Measurements from ENCODE around the gene RCAN1.

DNA sequence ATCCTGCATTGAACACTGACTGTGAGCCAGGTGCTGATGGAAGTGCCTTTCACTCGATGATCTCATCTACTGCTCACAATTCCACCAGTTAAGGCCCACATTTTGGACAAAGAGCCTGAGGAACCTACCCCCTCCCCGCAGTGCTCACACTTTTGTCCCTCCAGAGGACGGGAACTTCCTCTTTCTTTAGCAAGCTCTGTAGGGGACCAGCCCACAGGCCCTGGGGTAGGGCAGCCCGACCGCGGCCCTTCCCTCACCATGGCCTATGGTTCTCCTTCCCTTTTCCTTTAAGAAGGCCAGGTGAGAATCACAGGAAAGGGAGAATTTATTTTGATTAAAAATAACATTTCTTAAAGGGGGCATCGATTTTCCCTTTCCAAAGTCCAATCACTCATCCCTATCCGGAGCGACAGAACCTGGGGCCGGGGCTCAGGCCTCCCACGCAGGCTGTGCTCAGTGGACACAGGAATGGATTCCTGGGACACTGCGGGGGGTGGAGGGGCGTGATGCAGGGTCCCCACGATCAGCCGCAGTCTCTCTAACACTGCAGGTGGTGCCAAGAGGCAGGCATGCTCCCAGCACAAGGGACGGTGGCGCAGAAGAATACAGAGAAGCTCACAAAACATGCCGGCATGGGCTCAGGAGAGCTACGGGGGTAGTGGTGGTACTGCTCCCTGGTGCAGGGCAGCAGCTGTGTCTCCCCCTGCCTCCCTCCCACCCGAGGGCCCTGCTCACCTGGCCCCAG lies 94.0 kb downstream of the RCAN1 start:
- TF ChIP-seq POLR2A (IDR thresholded peaks at IDR 0.05): no peak
- TF ChIP-seq, protein P1, sequence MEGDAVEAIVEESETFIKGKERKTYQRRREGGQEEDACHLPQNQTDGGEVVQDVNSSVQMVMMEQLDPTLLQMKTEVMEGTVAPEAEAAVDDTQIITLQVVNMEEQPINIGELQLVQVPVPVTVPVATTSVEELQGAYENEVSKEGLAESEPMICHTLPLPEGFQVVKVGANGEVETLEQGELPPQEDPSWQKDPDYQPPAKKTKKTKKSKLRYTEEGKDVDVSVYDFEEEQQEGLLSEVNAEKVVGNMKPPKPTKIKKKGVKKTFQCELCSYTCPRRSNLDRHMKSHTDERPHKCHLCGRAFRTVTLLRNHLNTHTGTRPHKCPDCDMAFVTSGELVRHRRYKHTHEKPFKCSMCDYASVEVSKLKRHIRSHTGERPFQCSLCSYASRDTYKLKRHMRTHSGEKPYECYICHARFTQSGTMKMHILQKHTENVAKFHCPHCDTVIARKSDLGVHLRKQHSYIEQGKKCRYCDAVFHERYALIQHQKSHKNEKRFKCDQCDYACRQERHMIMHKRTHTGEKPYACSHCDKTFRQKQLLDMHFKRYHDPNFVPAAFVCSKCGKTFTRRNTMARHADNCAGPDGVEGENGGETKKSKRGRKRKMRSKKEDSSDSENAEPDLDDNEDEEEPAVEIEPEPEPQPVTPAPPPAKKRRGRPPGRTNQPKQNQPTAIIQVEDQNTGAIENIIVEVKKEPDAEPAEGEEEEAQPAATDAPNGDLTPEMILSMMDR (IDR thresholded peaks at IDR 0.05): no peak

Measured in body of pancreas (tissue), 4 donors.